Measurements from ENCODE around the gene SKI. TPM values are rescaled to one million over a fixed set of nuclear protein-coding genes. Genes with fewer than 3 reads are reported as not detected.
A peak's percentile ranks its signal among the peaks of the same experiment; 100 is the strongest.

SKI gene
- total and polyA plus RNA-seq, 9 of the 15 experiments (the other 6 are each of a cell fraction or from before 2014, with no cell fraction given) = 0.10 to 60.5 (median 4.6) TPM

- H3K4me2 ChIP-seq (ENCODE audit: insufficient read depth, low read length) = peak overlapping the region; percentile 12; the same call in 1 of the 2 replicates
- POLR2A ChIA-PET = interaction anchor here (0.6 to 2.4 kb wide), 8 partner anchors 9 to 251 kb away, joined by 3 to 8 read pairs (median 4); no protein-coding TSS in a partner anchor
- BruUV-seq (replicated peaks) = no TSS peak
These were observed 35.8 kb upstream of the SKI start for GRCh38 chr1:2192031-2192995.

More at GRCh38 chr1:2192031-2192995, 35.8 kb upstream of the SKI start:
- Histone ChIP-seq H3K9me1 (ENCODE audit: control insufficient read depth, insufficient read depth, low read length) (no peaks in the 10 kb centered on the region), H3K36me3 (ENCODE audit: control insufficient read depth, insufficient read depth, low read length) (peaks cover 28% of the 10 kb centered on the region), H3K4me1 (replicated peaks in 1 of 2; ENCODE audit: control insufficient read depth in 2 of 2, insufficient read depth in 2 of 2, low read length in 2 of 2) (peaks cover 29 to 88% of the 10 kb centered on the region in 2 experiments), H4K20me1 (replicated peaks; ENCODE audit: control insufficient read depth, insufficient read depth, low read length) (no peaks in the 10 kb centered on the region), H3K79me2 (ENCODE audit: control insufficient read depth, insufficient read depth, low read length) (peaks cover 38% of the 10 kb centered on the region), H3K27me3 (ENCODE audit: control insufficient read depth in 2 of 2, insufficient read depth in 2 of 2, low read length in 2 of 2) (no peaks in the 10 kb centered on the region), H2AFZ (ENCODE audit: low read depth, low read length) (no peak overlapping the region), H3K27ac (ENCODE audit: extremely low read depth, low read depth, low read length) (no peak overlapping the region), H3K9ac (ENCODE audit: insufficient read depth in 1 of 2, low read depth in 2 of 2, low read length in 2 of 2) (peak overlapping the region; percentile 30 to 76; a peak in 3 of 4 replicates), H3K4me3 (no peak overlapping the region; the same call in 1 of the 2 replicates), H3K9me3 (replicated peaks; ENCODE audit: control insufficient read depth, insufficient read depth, low read depth, low read length) (no peaks in the 10 kb centered on the region)
- FAIRE-seq (no peak), ATAC-seq (no peak), DNase-seq (ENCODE audit: extremely low read depth in 1 of 4, low spot score in 3 of 4) (no peak)
- in situ Hi-C loops (cut with MboI) = loop anchor here (10.0 to 25.0 kb wide), 2 partner anchors 182 to 345 kb away; partner anchors contain the start of genes HES5 and PANK4
- TF ChIP-seq TBL1XR1 (IDR thresholded peaks at IDR 0.05; ENCODE audit: low read length in 2 of 2) = no peak
- no peak for TF ChIP-seq GTF2F1 (IDR thresholded peaks at IDR 0.05; ENCODE audit: low read depth, low read length)
- TF ChIP-seq CTBP1 (IDR thresholded peaks at IDR 0.05; ENCODE audit: borderline replicate concordance) = no peak
- TF ChIP-seq ILK (tag; IDR thresholded peaks at IDR 0.05; ENCODE audit: borderline replicate concordance, low read depth) = no peak
- TF ChIP-seq RBFOX2 (IDR thresholded peaks at IDR 0.05; ENCODE audit: low read depth, low read length) = peak; percentile 24; the same call in 1 of the 2 replicates
- TF ChIP-seq CREBBP (IDR thresholded peaks at IDR 0.05; ENCODE audit: low read depth, low read length) = no peak
- 0 out of 2 replicates have a peak, but pooled peaks have one; percentile 13 for TF ChIP-seq BCOR (IDR thresholded peaks at IDR 0.05)
- peak; percentile 25; the same call in 1 of the 2 replicates for TF ChIP-seq POLR2G (IDR thresholded peaks at IDR 0.05; ENCODE audit: low read depth, low read length)
- CTCF ChIA-PET (ENCODE audit: low intra/inter-chr PET ratio) = no interaction called here
- 73% methylated on average over 27 of the region's 30 CpGs for WGBS (ENCODE audit: insufficient coverage, low coverage, missing lambda C conversion rate)
- intact Hi-C loops (cut with micrococcal nuclease) = loop anchor here (10.0 kb wide), 1 partner anchor 352 kb away; no protein-coding TSS in a partner anchor

Measured in K562 (cell line).